Epidermal melanocyte (primary cell): Measurements from ENCODE around the gene PLXNA2.

Experiments used
- DNase-seq: peaks from one replicate; pipeline ENCODE4 v3.0.0; 2011; ENCODE audit warnings: low spot score; ENCODE audit not compliant: insufficient read length

Gene PLXNA2

GRCh38 chr1:208002672-208003071 is 241.5 kb downstream of the PLXNA2 start:
- DNase-seq = no peak

GRCh38 chr1:208002078-208002477 is 242.1 kb downstream of the PLXNA2 start:
- no peak for DNase-seq

GRCh38 chr1:208000504-208000903 is 243.7 kb downstream of the PLXNA2 start:
- DNase-seq = no peak

- no peak for DNase-seq
Measured at GRCh38 chr1:207999972-208000371, 244.2 kb downstream of the PLXNA2 start.

- DNase-seq = no peak
Measured at GRCh38 chr1:207999274-207999915, 244.8 kb downstream of the PLXNA2 start.

- DNase-seq = no peak
Measured at GRCh38 chr1:207998691-207999090, 245.5 kb downstream of the PLXNA2 start.

- DNase-seq = peak; percentile 55
Measured at GRCh38 chr1:207997486-207998268, 246.5 kb downstream of the PLXNA2 start.

GRCh38 chr1:207996636-207997035 is 247.5 kb downstream of the PLXNA2 start:
- no peak for DNase-seq

- DNase-seq = no peak
Measured at GRCh38 chr1:207995576-207995975, 248.6 kb downstream of the PLXNA2 start.

GRCh38 chr1:207993477-207994445 is 250.4 kb downstream of the PLXNA2 start:
- no peak for DNase-seq

- DNase-seq = no peak
Measured at GRCh38 chr1:207992677-207993236, 251.4 kb downstream of the PLXNA2 start.

GRCh38 chr1:207991583-207992026 is 252.6 kb downstream of the PLXNA2 start:
- DNase-seq = no peak

- DNase-seq = no peak
Measured at GRCh38 chr1:207990876-207991582, 253.2 kb downstream of the PLXNA2 start.

- DNase-seq = no peak
Measured at GRCh38 chr1:207990455-207990854, 253.7 kb downstream of the PLXNA2 start.

- no peak for DNase-seq
Measured at GRCh38 chr1:207988326-207989165, 255.6 kb downstream of the PLXNA2 start.

- DNase-seq = no peak
Measured at GRCh38 chr1:207987164-207987563, 257.0 kb downstream of the PLXNA2 start.

GRCh38 chr1:207985996-207986395 is 258.2 kb downstream of the PLXNA2 start:
- no peak for DNase-seq

GRCh38 chr1:207984831-207985572 is 259.2 kb downstream of the PLXNA2 start:
- no peak for DNase-seq

GRCh38 chr1:207983044-207983635 is 261.0 kb downstream of the PLXNA2 start:
- DNase-seq = no peak
